Uterus (tissue), 2 donors: Measurements from ENCODE around the gene B3GLCT.

Experiments
- POLR2A ChIP-seq, 2 donors: fragments of 450-650 bp; IDR thresholded peaks; one replicate each; pipeline ENCODE4 v1.6.1; 2016; ENCODE audit warnings: antibody characterized with exemption in 2 of 2, mild to moderate bottlenecking in 1 of 2, moderate library complexity in 1 of 2
- TF ChIP-seq, protein P1 (sequence below), 4 experiments: fragments of 200-600 bp in 2 of 4; fragments of 450-650 bp in 2 of 4; sonication (generic) in 2 of 4; IDR thresholded peaks; one replicate each; pipeline ENCODE4 v1.5.1; 2016 to 2019; ENCODE audit warnings: antibody characterized with exemption in 4 of 4, mild to moderate bottlenecking in 2 of 4, moderate library complexity in 1 of 4

DNA sequence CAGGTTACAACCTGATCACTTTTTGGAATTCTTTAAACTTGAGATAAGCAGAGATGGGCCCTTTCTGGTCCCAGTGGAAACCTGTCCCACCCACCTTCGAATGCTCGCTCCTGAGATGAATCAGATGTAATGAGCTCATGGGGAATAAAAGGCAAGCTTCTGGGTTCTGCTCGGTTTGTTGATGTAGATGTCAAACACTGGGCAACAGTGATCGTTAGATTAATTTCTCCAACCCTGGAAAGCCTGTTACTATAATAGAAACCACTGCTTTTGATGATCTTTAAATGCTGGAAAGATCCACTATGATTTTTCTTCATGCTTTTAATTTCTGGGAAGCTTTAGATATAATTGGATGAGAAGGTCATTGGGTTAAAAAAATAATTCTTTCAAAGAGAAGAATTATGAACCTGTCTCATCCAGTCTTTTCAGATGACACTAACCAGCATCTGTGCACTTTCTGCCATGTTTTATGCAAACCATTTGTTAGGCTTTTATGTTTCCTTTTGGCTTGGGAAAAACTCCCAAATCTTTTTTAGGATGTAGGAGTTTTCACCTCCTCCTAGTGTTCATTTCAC, 49.3 kb downstream of the B3GLCT start:
- TF ChIP-seq, protein P1, sequence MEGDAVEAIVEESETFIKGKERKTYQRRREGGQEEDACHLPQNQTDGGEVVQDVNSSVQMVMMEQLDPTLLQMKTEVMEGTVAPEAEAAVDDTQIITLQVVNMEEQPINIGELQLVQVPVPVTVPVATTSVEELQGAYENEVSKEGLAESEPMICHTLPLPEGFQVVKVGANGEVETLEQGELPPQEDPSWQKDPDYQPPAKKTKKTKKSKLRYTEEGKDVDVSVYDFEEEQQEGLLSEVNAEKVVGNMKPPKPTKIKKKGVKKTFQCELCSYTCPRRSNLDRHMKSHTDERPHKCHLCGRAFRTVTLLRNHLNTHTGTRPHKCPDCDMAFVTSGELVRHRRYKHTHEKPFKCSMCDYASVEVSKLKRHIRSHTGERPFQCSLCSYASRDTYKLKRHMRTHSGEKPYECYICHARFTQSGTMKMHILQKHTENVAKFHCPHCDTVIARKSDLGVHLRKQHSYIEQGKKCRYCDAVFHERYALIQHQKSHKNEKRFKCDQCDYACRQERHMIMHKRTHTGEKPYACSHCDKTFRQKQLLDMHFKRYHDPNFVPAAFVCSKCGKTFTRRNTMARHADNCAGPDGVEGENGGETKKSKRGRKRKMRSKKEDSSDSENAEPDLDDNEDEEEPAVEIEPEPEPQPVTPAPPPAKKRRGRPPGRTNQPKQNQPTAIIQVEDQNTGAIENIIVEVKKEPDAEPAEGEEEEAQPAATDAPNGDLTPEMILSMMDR (IDR thresholded peaks at IDR 0.05), result no peak
- TF ChIP-seq POLR2A (IDR thresholded peaks at IDR 0.05), result no peak
